OCI-LY1 (cell line): ENCODE data around the gene ADAMTS9.

Source experiments
- H2AFZ ChIP-seq: fragments of 200-600 bp; sonication (generic), shearing (Covaris generic); 2 replicates; pipeline ENCODE4 v1.6.0; 2014; ENCODE audit warnings: antibody characterized with exemption, mild to moderate bottlenecking, low read length
- H3F3A ChIP-seq: fragments of 200-600 bp; sonication (generic), shearing (Covaris generic); 2 replicates; pipeline ENCODE4 v1.6.0; 2014; ENCODE audit warnings: mild to moderate bottlenecking, antibody characterized with exemption, low read length, moderate library complexity; ENCODE audit not compliant: insufficient read depth
- H3K27ac ChIP-seq: fragments of 200-600 bp; sonication (generic); 2 replicates; pipeline ENCODE4 v1.5.1; 2014; ENCODE audit warnings: low read length, mixed run types, mild to moderate bottlenecking, low read depth; ENCODE audit not compliant: poor library complexity, severe bottlenecking
- H3K27me3 ChIP-seq: fragments of 200-600 bp; sonication (generic); 2 replicates; pipeline ENCODE4 v1.6.0; 2014; ENCODE audit warnings: antibody characterized with exemption, mild to moderate bottlenecking, low read length, moderate library complexity; ENCODE audit not compliant: insufficient read depth
- H3K36me3 ChIP-seq: fragments of 200-600 bp; sonication (generic); 2 replicates; pipeline ENCODE4 v1.6.1; 2014; ENCODE audit warnings: mild to moderate bottlenecking, antibody characterized with exemption, low read length, moderate library complexity, mixed read lengths; ENCODE audit not compliant: insufficient read depth
- H3K4me1 ChIP-seq: fragments of 200-600 bp; sonication (generic); 2 replicates; pipeline ENCODE4 v1.5.1; 2014; ENCODE audit warnings: mild to moderate bottlenecking, low read length, moderate library complexity; ENCODE audit not compliant: insufficient read depth, severe bottlenecking
- H3K4me2 ChIP-seq: fragments of 200-600 bp; sonication (generic), shearing (Covaris generic); 2 replicates; pipeline ENCODE4 v1.6.1; 2014; ENCODE audit warnings: low read length
- H3K4me3 ChIP-seq: fragments of 200-600 bp; sonication (generic); 2 replicates; pipeline ENCODE4 v1.5.1; 2014; ENCODE audit warnings: low read length, low read depth, mild to moderate bottlenecking, mixed read lengths; ENCODE audit not compliant: poor library complexity, severe bottlenecking
- H3K79me2 ChIP-seq: fragments of 200-600 bp; shearing (Covaris generic); 2 replicates; pipeline ENCODE4 v1.6.1; 2016; ENCODE audit warnings: mixed run types, low read length, mixed read lengths; ENCODE audit not compliant: insufficient read depth
- H3K9ac ChIP-seq: fragments of 200-600 bp; sonication (generic), shearing (Covaris generic); 2 replicates; pipeline ENCODE4 v1.6.1; 2014; ENCODE audit warnings: mild to moderate bottlenecking, low read length, mixed read lengths
- H3K9me2 ChIP-seq: fragments of 200-600 bp; sonication (generic), shearing (Covaris generic); 2 replicates; pipeline ENCODE4 v1.6.1; 2014; ENCODE audit warnings: low read depth, mild to moderate bottlenecking, low read length, mixed read lengths
- H3K9me3 ChIP-seq: fragments of 200-600 bp; shearing (Covaris generic); 2 replicates; pipeline ENCODE4 v1.6.1; 2014; ENCODE audit warnings: low read length, mixed read lengths
- H4K20me1 ChIP-seq: fragments of 200-600 bp; sonication (generic), shearing (Covaris generic); 2 replicates; pipeline ENCODE4 v1.6.0; 2016; ENCODE audit warnings: mild to moderate bottlenecking, low read length; ENCODE audit not compliant: insufficient read depth
- CTCF ChIP-seq: fragments of 200-600 bp; sonication (generic), shearing (Covaris generic); IDR thresholded peaks from 2 replicates; pipeline ENCODE4 v1.5.1; 2017; ENCODE audit warnings: mild to moderate bottlenecking, antibody characterized with exemption, low read length, moderate library complexity, mixed read lengths
- EZH2 ChIP-seq: fragments of 200-600 bp; sonication (generic), shearing (Covaris generic); IDR thresholded peaks from 2 replicates; pipeline ENCODE4 v1.8.0; 2017; ENCODE audit warnings: borderline replicate concordance, mixed run types, mild to moderate bottlenecking, antibody characterized with exemption, low read length, moderate library complexity, mixed read lengths

Gene ADAMTS9

GRCh38 chr3:64518496-64518895 lies 169.3 kb downstream of the ADAMTS9 start:
- Histone ChIP-seq H3K4me1 (no peaks in the 10 kb centered on the region), H3K4me2 (no peak overlapping the region), H3K27ac (no peak overlapping the region), H3K9ac (no peak overlapping the region), H3K27me3 (no peaks in the 10 kb centered on the region), H3K79me2 (no peaks in the 10 kb centered on the region), H3K4me3 (no peak overlapping the region), H3K9me2 (no peaks in the 10 kb centered on the region), H3K9me3 (no peaks in the 10 kb centered on the region), H4K20me1 (no peaks in the 10 kb centered on the region), H3F3A (no peaks in the 10 kb centered on the region), H2AFZ (no peak overlapping the region), H3K36me3 (no peaks in the 10 kb centered on the region)
- TF ChIP-seq EZH2 = no peak
- no peak for TF ChIP-seq CTCF

DNA sequence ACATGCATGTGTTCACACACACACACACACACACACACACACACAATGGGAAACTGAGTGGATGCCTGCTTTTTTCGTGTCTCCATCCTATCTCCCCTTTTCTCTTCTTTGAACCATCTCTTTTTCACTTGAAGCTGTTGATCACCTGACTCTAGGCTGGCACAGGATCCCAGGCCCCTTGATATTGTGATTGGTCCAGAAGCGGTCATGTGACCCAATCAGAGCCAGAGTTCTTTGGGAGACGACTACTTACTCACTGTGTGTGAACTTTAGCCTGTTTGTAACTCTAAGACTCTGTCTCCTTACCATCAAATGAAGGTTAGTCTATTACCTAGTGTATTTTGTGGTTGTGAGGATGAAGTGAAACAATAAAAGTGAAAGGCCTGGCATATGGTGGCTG lies 172.9 kb downstream of the ADAMTS9 start:
- Histone ChIP-seq H3K27ac (no peak overlapping the region), H2AFZ (no peak overlapping the region), H3K4me2 (no peak overlapping the region), H4K20me1 (no peaks in the 10 kb centered on the region), H3K4me1 (no peaks in the 10 kb centered on the region), H3K9me3 (no peaks in the 10 kb centered on the region), H3K4me3 (no peak overlapping the region), H3K27me3 (no peaks in the 10 kb centered on the region), H3F3A (no peaks in the 10 kb centered on the region), H3K9ac (no peak overlapping the region), H3K36me3 (no peaks in the 10 kb centered on the region), H3K79me2 (no peaks in the 10 kb centered on the region), H3K9me2 (no peaks in the 10 kb centered on the region)
- no peak for TF ChIP-seq EZH2
- TF ChIP-seq CTCF = no peak

GRCh38 chr3:64509206-64509605 lies 178.6 kb downstream of the ADAMTS9 start:
- no peak overlapping the region for H3K4me3 ChIP-seq
- no peaks in the 10 kb centered on the region for H3K9me3 ChIP-seq
- H3K9ac ChIP-seq = no peak overlapping the region
- no peaks in the 10 kb centered on the region for H3K36me3 ChIP-seq
- TF ChIP-seq CTCF (no peak), EZH2 (no peak)
- H3K4me1 ChIP-seq = no peaks in the 10 kb centered on the region
- H3K4me2 ChIP-seq = no peak overlapping the region
- H4K20me1 ChIP-seq = no peaks in the 10 kb centered on the region
- H3K27ac ChIP-seq = no peak overlapping the region
- H3K79me2 ChIP-seq = no peaks in the 10 kb centered on the region
- H3K9me2 ChIP-seq = no peaks in the 10 kb centered on the region
- H3K27me3 ChIP-seq = no peaks in the 10 kb centered on the region
- H2AFZ ChIP-seq = no peak overlapping the region
- no peaks in the 10 kb centered on the region for H3F3A ChIP-seq
